H1 (cell line): ENCODE measurements around the gene NUP210L. TPM values are rescaled to one million over a fixed set of nuclear protein-coding genes. Genes with fewer than 3 reads are reported as not detected.

Experiments used
- CTCF ChIA-PET: fragments of 300-600 bp; sonication (Branson Sonifier 250); formaldehyde crosslinking; loops from one replicate; lab custom pipeline; 2021; ENCODE audit not compliant: partially characterized antibody; lab: Charles Lee
- POLR2A ChIA-PET: fragments of 300-600 bp; sonication (Branson Sonifier 250); formaldehyde crosslinking; loops from one replicate; lab custom pipeline; 2021; ENCODE audit warnings: inconsistent platforms; ENCODE audit not compliant: partially characterized antibody; lab: Charles Lee
- DNase-seq, 2 experiments: peaks; one replicate each; pipeline versions ENCODE4 v3.0.0 to v3.0.0-alpha.2; 2010 to 2022; ENCODE audit warnings: low spot score in 2 of 2, low read depth in 1 of 2, mixed read lengths in 1 of 2
- FAIRE-seq: peaks from 2 replicates; lab custom pipeline; 2011; peaks lifted over from hg19 to GRCh38; lab: Jason Lieb, UNC
- H2AFZ ChIP-seq: 2 replicates; pipeline ENCODE4 v1.8.1; 2012; ENCODE audit warnings: low read length, inconsistent platforms
- H2AK5ac ChIP-seq: 2 replicates; pipeline ENCODE4 v1.6.1; 2013; ENCODE audit warnings: low read depth, low read length
- H2BK120ac ChIP-seq: replicated peaks from 2 replicates; pipeline ENCODE3; 2013; ENCODE audit warnings: low read depth, low read length, inconsistent platforms
- H2BK12ac ChIP-seq: 2 replicates; pipeline ENCODE4 v1.6.1; 2013; ENCODE audit warnings: low read depth, low read length
- H2BK15ac ChIP-seq: 2 replicates; pipeline ENCODE4 v1.6.1; 2013; ENCODE audit warnings: low read length
- H2BK20ac ChIP-seq: 2 replicates; pipeline ENCODE4 v1.6.1; 2013; ENCODE audit warnings: low read length
- H2BK5ac ChIP-seq: 2 replicates; pipeline ENCODE4 v1.6.1; 2013; ENCODE audit warnings: low read depth, low read length
- H3K14ac ChIP-seq: 2 replicates; pipeline ENCODE4 v1.6.1; 2013; ENCODE audit warnings: inconsistent platforms; ENCODE audit not compliant: insufficient read length
- H3K18ac ChIP-seq: 2 replicates; pipeline ENCODE4 v1.6.1; 2013; ENCODE audit warnings: low read length; ENCODE audit errors: extremely low read depth
- H3K23ac ChIP-seq: 2 replicates; pipeline ENCODE4 v1.6.1; 2013; ENCODE audit warnings: inconsistent platforms; ENCODE audit not compliant: insufficient read length
- H3K23me2 ChIP-seq: 2 replicates; pipeline ENCODE4 v1.6.1; 2013; ENCODE audit warnings: low read depth, low read length
- H3K27ac ChIP-seq: 2 replicates; pipeline ENCODE4 v1.6.1; 2011; ENCODE audit warnings: low read depth, low read length, inconsistent platforms
- H3K27me3 ChIP-seq, 4 experiments: replicated peaks in 1 of 4; 1 replicate in 1 of 4; 2 replicates in 3 of 4; pipeline versions ENCODE4 v1.6.1 to v1.8.1; 2011 to 2013; ENCODE audit warnings: low read length in 3 of 4, mild to moderate bottlenecking in 3 of 4, inconsistent platforms in 2 of 4, mixed read lengths in 2 of 4, moderate library complexity in 1 of 4; ENCODE audit not compliant: control insufficient read depth in 3 of 4, insufficient read depth in 3 of 4; ENCODE audit errors: extremely low read depth in 1 of 4
- H3K36me3 ChIP-seq, 4 experiments: 2 replicates each; pipeline versions ENCODE4 v1.6.1 to v1.8.1; 2011 to 2013; ENCODE audit warnings: mild to moderate bottlenecking in 4 of 4, low read length in 3 of 4, moderate library complexity in 2 of 4, control low read depth in 1 of 4, inconsistent platforms in 1 of 4; ENCODE audit not compliant: insufficient read depth in 4 of 4, control insufficient read depth in 2 of 4
- H3K4ac ChIP-seq: replicated peaks from 2 replicates; pipeline ENCODE3; 2013; ENCODE audit warnings: low read length, low read depth, mixed read lengths, inconsistent platforms; ENCODE audit not compliant: insufficient read length
- H3K4me1 ChIP-seq, 4 experiments: replicated peaks in 1 of 4; 1 replicate in 1 of 4; 2 replicates in 3 of 4; pipeline versions ENCODE4 v1.6.1 to v1.8.1; 2011 to 2013; ENCODE audit warnings: low read length in 3 of 4, inconsistent platforms in 2 of 4, mixed read lengths in 1 of 4; ENCODE audit not compliant: insufficient read depth in 4 of 4, control insufficient read depth in 3 of 4
- H3K4me2 ChIP-seq, 2 experiments: 2 replicates each; pipeline versions ENCODE4 v1.6.1 to v1.8.1; 2011 to 2013; ENCODE audit warnings: low read depth in 2 of 2, low read length in 2 of 2, control low read depth in 1 of 2, inconsistent platforms in 1 of 2, mild to moderate bottlenecking in 1 of 2; ENCODE audit not compliant: insufficient read depth in 1 of 2
- H3K4me3 ChIP-seq, 4 experiments: fragments of 200-600, 300-600 bp in 1 of 4; sonication (generic), shearing (Covaris generic), sonication (Bioruptor Twin) in 1 of 4; 2 replicates each; pipeline versions ENCODE4 v1.5.1 to v1.8.1; 2011 to 2016; ENCODE audit warnings: low read length in 4 of 4, low read depth in 3 of 4, control low read depth in 2 of 4, inconsistent platforms in 2 of 4, mild to moderate bottlenecking in 2 of 4, mixed read lengths in 1 of 4, moderate library complexity in 1 of 4; ENCODE audit not compliant: insufficient read depth in 2 of 4; ENCODE audit errors: extremely low read depth in 1 of 4
- H3K56ac ChIP-seq: replicated peaks from 2 replicates; pipeline ENCODE3; 2013; ENCODE audit warnings: low read depth, mild to moderate bottlenecking, mixed read lengths, low read length, inconsistent platforms; ENCODE audit not compliant: insufficient read length
- H3K79me1 ChIP-seq: 2 replicates; pipeline ENCODE4 v1.6.1; 2013; ENCODE audit warnings: low read depth, low read length, control low read depth
- H3K79me2 ChIP-seq, 2 experiments: 2 replicates each; pipeline versions ENCODE4 v1.6.1 to v1.8.1; 2012 to 2013; ENCODE audit warnings: low read length in 2 of 2, mild to moderate bottlenecking in 2 of 2, inconsistent platforms in 1 of 2; ENCODE audit not compliant: insufficient read depth in 2 of 2, control insufficient read depth in 1 of 2
- H3K9ac ChIP-seq, 4 experiments: replicated peaks in 1 of 4; 1 replicate in 1 of 4; 2 replicates in 3 of 4; pipeline versions ENCODE4 v1.6.1 to v1.8.1; 2011 to 2013; ENCODE audit warnings: low read depth in 3 of 4, low read length in 3 of 4, control low read depth in 2 of 4, mild to moderate bottlenecking in 2 of 4, moderate library complexity in 2 of 4, inconsistent platforms in 1 of 4; ENCODE audit errors: extremely low read depth in 1 of 4
- H3K9me3 ChIP-seq, 2 experiments: 2 replicates each; pipeline versions ENCODE4 v1.6.1 to v1.8.1; 2012 to 2013; ENCODE audit warnings: mild to moderate bottlenecking in 2 of 2, moderate library complexity in 2 of 2, control low read depth in 1 of 2, inconsistent platforms in 1 of 2, low read depth in 1 of 2, low read length in 1 of 2, mixed read lengths in 1 of 2; ENCODE audit not compliant: insufficient read depth in 2 of 2
- H4K20me1 ChIP-seq, 2 experiments: replicated peaks in 1 of 2; 2 replicates each; pipeline versions ENCODE3 to v1.8.1; 2011 to 2013; ENCODE audit warnings: inconsistent platforms in 2 of 2, low read length in 2 of 2, mild to moderate bottlenecking in 1 of 2; ENCODE audit not compliant: insufficient read depth in 2 of 2, control insufficient read depth in 1 of 2
- H4K5ac ChIP-seq: 2 replicates; pipeline ENCODE4 v1.6.1; 2013; ENCODE audit warnings: low read length, low read depth, mixed read lengths, inconsistent platforms; ENCODE audit not compliant: insufficient read length
- H4K8ac ChIP-seq: 2 replicates; pipeline ENCODE4 v1.8.0; 2013; ENCODE audit warnings: mild to moderate bottlenecking, moderate library complexity, low read length, inconsistent platforms; ENCODE audit not compliant: insufficient read depth; ENCODE audit errors: extremely low read depth
- H4K91ac ChIP-seq: replicated peaks from 2 replicates; pipeline ENCODE3; 2013; ENCODE audit warnings: low read length, mixed read lengths, inconsistent platforms; ENCODE audit not compliant: insufficient read length
- CTBP2 ChIP-seq: IDR thresholded peaks from 2 replicates; pipeline ENCODE4 v1.7.0; 2011; ENCODE audit warnings: borderline replicate concordance, mild to moderate bottlenecking, moderate library complexity, mixed read lengths, low read length; ENCODE audit not compliant: insufficient read depth, insufficient read length
- EP300 ChIP-seq, 2 experiments: IDR thresholded peaks; 1 replicate in 1 of 2; 2 replicates in 1 of 2; pipeline ENCODE4 v1.6.1; 2011 to 2012; ENCODE audit warnings: low read depth in 2 of 2, low read length in 2 of 2, mild to moderate bottlenecking in 2 of 2, borderline replicate concordance in 1 of 2, inconsistent platforms in 1 of 2, moderate library complexity in 1 of 2
- EZH2 ChIP-seq: fragments of 200-600 bp; sonication (generic); IDR thresholded peaks from 2 replicates; pipeline ENCODE4 v1.7.1; 2012; ENCODE audit warnings: low read depth, mild to moderate bottlenecking, moderate library complexity, low read length, inconsistent platforms; ENCODE audit not compliant: severe bottlenecking
- KDM5A ChIP-seq: fragments of 200-600 bp; IDR thresholded peaks from 2 replicates; pipeline ENCODE4 v1.7.1; 2012; ENCODE audit warnings: mild to moderate bottlenecking, low read length, inconsistent platforms, mixed read lengths
- POLR2AphosphoS5 ChIP-seq: IDR thresholded peaks from 2 replicates; pipeline ENCODE4 v1.6.1; 2011; ENCODE audit warnings: low read depth, low read length
- RXRA ChIP-seq: IDR thresholded peaks from 2 replicates; pipeline ENCODE4 v1.6.1; 2011; ENCODE audit warnings: low read depth, mild to moderate bottlenecking, low read length, moderate library complexity; ENCODE audit not compliant: insufficient read depth
- SAP30 ChIP-seq: fragments of 300-600 bp; sonication (generic); IDR thresholded peaks from 2 replicates; pipeline ENCODE4 v1.7.1; 2012; ENCODE audit warnings: low read length, moderate library complexity, mild to moderate bottlenecking, inconsistent platforms; ENCODE audit not compliant: insufficient read depth, insufficient replicate concordance
- TAF7 ChIP-seq: optimal IDR thresholded peaks from 2 replicates; pipeline ENCODE3; 2011; ENCODE audit warnings: low read depth, mild to moderate bottlenecking, inconsistent platforms, low read length, moderate library complexity, borderline replicate concordance
- YY1 ChIP-seq: IDR thresholded peaks from 2 replicates; pipeline ENCODE4 v1.6.1; 2011; ENCODE audit warnings: low read depth, mild to moderate bottlenecking, low read length
- WGBS, 2 experiments: shearing (Covaris generic) in 1 of 2; methylation state at CpG; one replicate each; pipeline versions ENCODE4 v1.1.6 to v1.1.7; 2013 to 2015; ENCODE audit warnings: low lambda C conversion rate in 2 of 2, mixed read lengths in 2 of 2, inconsistent platforms in 1 of 2, low coverage in 1 of 2, missing lambda C conversion rate in 1 of 2; ENCODE audit not compliant: insufficient replicate concordance in 2 of 2, insufficient coverage in 1 of 2, insufficient read length in 1 of 2; ENCODE audit errors: extremely low coverage in 1 of 2, missing lambda C conversion rate in 1 of 2; 5-methylcytosine and 5-hydroxymethylcytosine counted together
- polyA plus RNA-seq, 7 experiments: library from polyadenylated mRNA; depleted of rRNA in 3 of 7; stranded (reverse) in 5 of 7; unstranded in 2 of 7; fragments of >200 nt in 5 of 7; fragments of 200-250 nt in 2 of 7; gene quantifications; 1 replicate in 5 of 7; 2 replicates in 1 of 7; 4 replicates in 1 of 7; pipeline versions ENCODE4 v1.2.1 to v1.2.3, GENCODE V29; 2011 to 2013; ENCODE audit warnings: missing spikeins in 2 of 7, mixed read lengths in 2 of 7
- total RNA-seq: library from RNA; stranded (reverse); fragmentation: NEBNext Ultra II Directional; extraction: Animal tissue kit (Norgen Biotek cat#: 25700); gene quantifications from 2 replicates; pipeline ENCODE4 v1.2.1, GENCODE V29; 2021
- TF ChIP-seq, protein P1 (sequence below), 3 experiments: IDR thresholded peaks; 1 replicate in 2 of 3; 2 replicates in 1 of 3; pipeline versions ENCODE4 v1.5.1 to v1.6.1; 2011; ENCODE audit warnings: low read length in 3 of 3, mild to moderate bottlenecking in 3 of 3, inconsistent platforms in 2 of 3, low read depth in 1 of 3, moderate library complexity in 1 of 3; ENCODE audit not compliant: insufficient read depth in 1 of 3; ENCODE audit errors: control extremely low read depth in 1 of 3

Gene NUP210L
- total and polyA plus RNA-seq, 2 of the 8 experiments (the other 6 are each of a cell fraction or from before 2014, with no cell fraction given), result not detected

DNA sequence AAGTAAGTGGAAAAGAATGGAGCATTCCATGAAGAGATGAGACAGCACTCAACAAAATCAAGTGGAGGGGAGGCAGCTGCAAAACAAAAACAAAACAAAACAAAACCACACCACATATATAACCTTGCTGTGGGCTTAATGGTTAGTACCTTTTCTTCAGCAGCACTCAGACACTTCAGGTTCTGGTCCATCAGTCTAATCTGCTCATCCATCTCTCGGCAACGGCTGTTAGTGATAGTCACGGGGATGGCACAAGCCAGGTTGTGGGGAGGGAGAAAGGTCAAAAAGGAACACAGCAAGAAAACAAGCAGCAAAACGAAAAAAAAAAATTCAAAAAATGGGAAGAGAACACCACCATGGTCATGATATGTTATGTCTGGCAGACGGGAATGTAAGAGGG is 17.0 kb upstream of the NUP210L start:
- H2BK12ac ChIP-seq, result no peak overlapping the region
- H3K14ac ChIP-seq, result no peak overlapping the region
- H2BK120ac ChIP-seq, result no peak overlapping the region
- no peak overlapping the region for H3K23ac ChIP-seq
- POLR2A ChIA-PET, result interaction anchor here (0.9 to 1.7 kb wide), 2 partner anchors 14 to 17 kb away, joined by 3 to 5 read pairs; partner anchors contain the start of gene NUP210L
- no peak overlapping the region for H2AFZ ChIP-seq
- H4K20me1 ChIP-seq, result peaks cover under 1 to 11% of the 10 kb centered on the region in 2 experiments
- no peak for FAIRE-seq
- H4K91ac ChIP-seq, result no peak overlapping the region
- H3K79me2 ChIP-seq, result peaks cover 10 to 40% of the 10 kb centered on the region in 2 experiments
- peaks cover 4% of the 10 kb centered on the region; the same call in 1 of the 2 replicates for H3K79me1 ChIP-seq
- H2BK15ac ChIP-seq, result no peak overlapping the region
- H2AK5ac ChIP-seq, result no peak overlapping the region
- no peak overlapping the region for H4K5ac ChIP-seq
- DNase-seq, result no peak
- H3K9me3 ChIP-seq, result no peaks in the 10 kb centered on the region
- H3K4me3 ChIP-seq, result no peak overlapping the region
- H2BK5ac ChIP-seq, result no peak overlapping the region
- peaks cover 32 to 83% (median 75%) of the 10 kb centered on the region in 4 experiments for H3K36me3 ChIP-seq
- H2BK20ac ChIP-seq, result no peak overlapping the region
- CTCF ChIA-PET, result interaction anchor here (1.4 kb wide), 1 partner anchor 26 kb away, joined by 3 read pairs; no protein-coding TSS in a partner anchor
- no peak overlapping the region for H3K56ac ChIP-seq
- WGBS, 2 experiments, result 92% methylated on average over 5 of the region's 5 CpGs; no CpG with 5 or more reads in 1 of the 2 experiments
- no peaks in the 10 kb centered on the region for H3K23me2 ChIP-seq
- H3K4me2 ChIP-seq, result no peak overlapping the region
- no peak overlapping the region for H3K27ac ChIP-seq
- no peaks in the 10 kb centered on the region for H3K27me3 ChIP-seq
- H3K4ac ChIP-seq, result no peak overlapping the region
- H3K18ac ChIP-seq, result no peak overlapping the region
- no peak overlapping the region for H4K8ac ChIP-seq
- H3K9ac ChIP-seq, result no peak overlapping the region
- no peaks in the 10 kb centered on the region; a peak in 1 of 7 replicates for H3K4me1 ChIP-seq
- TF ChIP-seq RXRA (no peak), YY1 (no peak), CTBP2 (no peak), EZH2 (no peak), SAP30 (no peak), EP300 (IDR thresholded peaks at IDR 0.05; ENCODE audit: borderline replicate concordance in 1 of 2, low read depth in 2 of 2, low read length in 2 of 2) (no peak), TAF7 (no peak), POLR2AphosphoS5 (no peak), KDM5A (no peak)
- TF ChIP-seq, protein P1, sequence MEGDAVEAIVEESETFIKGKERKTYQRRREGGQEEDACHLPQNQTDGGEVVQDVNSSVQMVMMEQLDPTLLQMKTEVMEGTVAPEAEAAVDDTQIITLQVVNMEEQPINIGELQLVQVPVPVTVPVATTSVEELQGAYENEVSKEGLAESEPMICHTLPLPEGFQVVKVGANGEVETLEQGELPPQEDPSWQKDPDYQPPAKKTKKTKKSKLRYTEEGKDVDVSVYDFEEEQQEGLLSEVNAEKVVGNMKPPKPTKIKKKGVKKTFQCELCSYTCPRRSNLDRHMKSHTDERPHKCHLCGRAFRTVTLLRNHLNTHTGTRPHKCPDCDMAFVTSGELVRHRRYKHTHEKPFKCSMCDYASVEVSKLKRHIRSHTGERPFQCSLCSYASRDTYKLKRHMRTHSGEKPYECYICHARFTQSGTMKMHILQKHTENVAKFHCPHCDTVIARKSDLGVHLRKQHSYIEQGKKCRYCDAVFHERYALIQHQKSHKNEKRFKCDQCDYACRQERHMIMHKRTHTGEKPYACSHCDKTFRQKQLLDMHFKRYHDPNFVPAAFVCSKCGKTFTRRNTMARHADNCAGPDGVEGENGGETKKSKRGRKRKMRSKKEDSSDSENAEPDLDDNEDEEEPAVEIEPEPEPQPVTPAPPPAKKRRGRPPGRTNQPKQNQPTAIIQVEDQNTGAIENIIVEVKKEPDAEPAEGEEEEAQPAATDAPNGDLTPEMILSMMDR (IDR thresholded peaks at IDR 0.05; ENCODE audit: control extremely low read depth in 1 of 3, insufficient read depth in 1 of 3, low read depth in 1 of 3, low read length in 3 of 3), result no peak
